PC-3 (cell line): ENCODE data around the gene CCDC85B. TPM values are rescaled to one million over a fixed set of nuclear protein-coding genes. Genes with fewer than 3 reads are reported as not detected.

ENCODE experiments used
- ATAC-seq: fragments of 200-7000 bp; cut with Tn5 transposase; 2 replicates; pipeline ENCODE4 v1.9.1; 2020; ENCODE audit warnings: mild to moderate bottlenecking, moderate library complexity
- BruUV-seq: library from RNA; stranded (reverse); fragments of 400-500 nt; replicated peaks from 2 replicates; lab custom pipeline; 2021; lab: Mats Ljungman, UMichigan
- CTCF ChIA-PET: fragments of 300-600 bp; sonication (Branson Sonifier 250); formaldehyde crosslinking; loops from one replicate; lab custom pipeline; 2022; ENCODE audit warnings: antibody characterized with exemption; lab: Charles Lee
- POLR2A ChIA-PET: fragments of 300-600 bp; sonication (Branson Sonifier 250); formaldehyde crosslinking; loops from one replicate; lab custom pipeline; 2022; ENCODE audit warnings: antibody characterized with exemption; ENCODE audit not compliant: unreplicated experiment; lab: Charles Lee
- DNase-seq: peaks from one replicate; pipeline ENCODE4 v3.0.0-alpha.2; 2015
- H2AFZ ChIP-seq: fragments of 300-600 bp; sonication (generic); 2 replicates; pipeline ENCODE4 v1.6.0; 2016; ENCODE audit warnings: antibody characterized with exemption, low read length
- H3F3A ChIP-seq: fragments of 300-600 bp; sonication (generic); one replicate; pipeline ENCODE4 v1.6.0; 2017; ENCODE audit warnings: antibody characterized with exemption, low read length, control low read depth, mild to moderate bottlenecking; ENCODE audit not compliant: unreplicated experiment
- H3K27ac ChIP-seq: fragments of 300-600 bp; sonication (generic); 2 replicates; pipeline ENCODE4 v1.5.1; 2016; ENCODE audit warnings: mild to moderate bottlenecking, low read length
- H3K27me3 ChIP-seq: fragments of 300-600 bp; sonication (generic); 2 replicates; pipeline ENCODE4 v1.6.1; 2016; ENCODE audit warnings: low read length, mixed read lengths
- H3K36me3 ChIP-seq: fragments of 300-600 bp; sonication (generic); 2 replicates; pipeline ENCODE4 v1.6.1; 2016; ENCODE audit warnings: low read depth, mixed run types, low read length, mixed read lengths
- H3K4me1 ChIP-seq: fragments of 300-600 bp; sonication (generic); 2 replicates; pipeline ENCODE4 v1.5.1; 2016; ENCODE audit warnings: low read length; ENCODE audit not compliant: insufficient read depth
- H3K4me2 ChIP-seq: fragments of 300-600 bp; sonication (generic); 2 replicates; pipeline ENCODE4 v1.6.0; 2016; ENCODE audit warnings: low read length
- H3K4me3 ChIP-seq: fragments of 300-600 bp; sonication (generic); 2 replicates; pipeline ENCODE4 v1.5.1; 2016; ENCODE audit warnings: mild to moderate bottlenecking, low read length, mixed read lengths
- H3K79me2 ChIP-seq: fragments of 300-600 bp; sonication (generic); 2 replicates; pipeline ENCODE4 v1.6.1; 2017; ENCODE audit warnings: low read length, mixed read lengths
- H3K9ac ChIP-seq: fragments of 300-600 bp; sonication (generic); 2 replicates; pipeline ENCODE4 v1.6.0; 2016; ENCODE audit warnings: mild to moderate bottlenecking, low read length
- H3K9me2 ChIP-seq: fragments of 300-600 bp; sonication (generic); replicated peaks from 2 replicates; pipeline ENCODE4 v1.6.1; 2016; ENCODE audit warnings: mixed run types, low read length, mixed read lengths
- H3K9me3 ChIP-seq: fragments of 300-600 bp; sonication (generic); 2 replicates; pipeline ENCODE4 v1.6.1; 2016; ENCODE audit warnings: low read length, mixed read lengths
- H4K20me1 ChIP-seq: fragments of 300-600 bp; sonication (generic); 2 replicates; pipeline ENCODE4 v1.6.1; 2016; ENCODE audit warnings: low read length, mixed read lengths
- CTCF ChIP-seq: fragments of 300-600 bp; sonication (generic); conservative IDR thresholded peaks from 2 replicates; pipeline ENCODE4 v1.5.1; 2017; ENCODE audit warnings: antibody characterized with exemption, low read depth, mild to moderate bottlenecking, low read length
- EZH2 ChIP-seq: fragments of 300-600 bp; sonication (generic); IDR thresholded peaks from one replicate; pipeline ENCODE4 v1.6.1; 2017; ENCODE audit warnings: antibody characterized with exemption, mild to moderate bottlenecking, low read length; ENCODE audit not compliant: unreplicated experiment
- EZH2phosphoT487 ChIP-seq: fragments of 300-600 bp; sonication (generic); IDR thresholded peaks from 2 replicates; pipeline ENCODE4 v1.6.1; 2018; ENCODE audit warnings: mild to moderate bottlenecking, antibody characterized with exemption, low read length, borderline replicate concordance
- intact Hi-C: fragments of 100-400 bp; cut with micrococcal nuclease; formaldehyde crosslinking; loops from 2 replicates; pipeline ENCODE4 v1.9.0; 2023
- total RNA-seq: library from RNA; depleted of rRNA; stranded (reverse); fragments of >200 nt; gene quantifications from 2 replicates; pipeline ENCODE4 v1.2.3, GENCODE V29; 2014

CCDC85B gene
- total RNA-seq, 1 experiment from 2014 or later = 207 TPM

DNA sequence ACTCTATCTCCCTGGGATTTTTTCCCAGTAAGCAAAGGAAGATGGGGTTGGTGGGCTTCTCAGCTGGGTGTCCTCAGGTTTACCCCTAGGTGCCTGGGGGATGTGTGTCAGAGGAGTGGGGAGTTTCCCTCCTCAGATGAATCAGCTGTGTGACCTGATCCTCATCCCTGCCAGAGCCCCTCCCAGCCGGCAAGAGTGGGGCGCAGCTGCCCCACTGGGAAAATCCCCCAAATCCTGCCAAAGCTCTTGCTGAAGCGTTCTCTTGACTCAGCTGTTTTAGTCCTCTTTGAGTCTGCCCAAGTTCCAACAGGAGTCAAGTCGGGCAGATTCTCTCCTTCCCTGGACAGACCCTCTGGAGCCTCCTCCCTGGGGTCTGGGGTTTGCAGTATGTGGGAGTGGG is 22.4 kb downstream of the CCDC85B start:
- POLR2A ChIA-PET = interaction anchor here (0.6 to 2.5 kb wide), 4 partner anchors 12 to 24 kb away, joined by 3 to 31 read pairs (median 18); partner anchors contain the start of genes CCDC85B and FOSL1
- Histone ChIP-seq H3K79me2 (peaks cover 73% of the 10 kb centered on the region), H3K4me3 (peak overlapping the region; percentile 0; the same call in 1 of the 2 replicates), H3K4me1 (peaks cover 90% of the 10 kb centered on the region), H3K36me3 (no peaks in the 10 kb centered on the region), H3K9ac (peak overlapping the region; percentile 78), H3K27ac (peak overlapping the region; percentile 93), H3K9me3 (no peaks in the 10 kb centered on the region), H3K4me2 (peak overlapping the region; percentile 50), H3K27me3 (no peaks in the 10 kb centered on the region), H3F3A (peaks cover 5% of the 10 kb centered on the region), H2AFZ (no peak overlapping the region), H4K20me1 (no peaks in the 10 kb centered on the region), H3K9me2 (no peaks in the 10 kb centered on the region)
- TSS peak; percentile 15 for BruUV-seq
- no peak for TF ChIP-seq CTCF
- no peak for TF ChIP-seq EZH2phosphoT487
- TF ChIP-seq EZH2 = no peak
- DNase-seq (peak; percentile 89), ATAC-seq (0 out of 2 replicates have a peak, but pooled peaks have one; percentile 0)
- intact Hi-C loops = loop anchor here (2.0 kb wide), 1 partner anchor 16 kb away; no protein-coding TSS in a partner anchor
- CTCF ChIA-PET = interaction anchor here (0.6 to 1.4 kb wide), 3 partner anchors 22 to 53 kb away, joined by 3 to 4 read pairs (median 3); no protein-coding TSS in a partner anchor

- Histone ChIP-seq H3K27me3 (no peaks in the 10 kb centered on the region), H3K9ac (peak overlapping the region; percentile 92), H2AFZ (no peak overlapping the region), H3K9me3 (no peaks in the 10 kb centered on the region), H3K36me3 (no peaks in the 10 kb centered on the region), H3F3A (peaks cover 5% of the 10 kb centered on the region), H3K27ac (peak overlapping the region; percentile 93), H3K9me2 (no peaks in the 10 kb centered on the region), H3K4me3 (no peak overlapping the region), H3K4me1 (peaks cover 75% of the 10 kb centered on the region), H3K79me2 (peaks cover 72% of the 10 kb centered on the region), H3K4me2 (peak overlapping the region; percentile 40), H4K20me1 (no peaks in the 10 kb centered on the region)
- TF ChIP-seq EZH2phosphoT487 (no peak), EZH2 (no peak)
- POLR2A ChIA-PET = interaction anchor here (0.5 to 1.7 kb wide), 8 partner anchors 12 to 1670 kb away, joined by 3 to 35 read pairs (median 8); partner anchors contain the start of genes CCDC85B, FIBP and FOSL1
- DNase-seq = no peak
- intact Hi-C loops = no loop called here
- BruUV-seq = no TSS peak
- CTCF ChIA-PET = interaction anchor here (1.1 to 1.3 kb wide), 2 partner anchors 15 to 27 kb away, joined by 3 to 16 read pairs; partner anchors contain the start of genes FIBP and FOSL1
- ATAC-seq = no peak; the same call in 1 of the 2 replicates
Measured at GRCh38 chr11:65915101-65915820, 24.8 kb downstream of the CCDC85B start.

DNA sequence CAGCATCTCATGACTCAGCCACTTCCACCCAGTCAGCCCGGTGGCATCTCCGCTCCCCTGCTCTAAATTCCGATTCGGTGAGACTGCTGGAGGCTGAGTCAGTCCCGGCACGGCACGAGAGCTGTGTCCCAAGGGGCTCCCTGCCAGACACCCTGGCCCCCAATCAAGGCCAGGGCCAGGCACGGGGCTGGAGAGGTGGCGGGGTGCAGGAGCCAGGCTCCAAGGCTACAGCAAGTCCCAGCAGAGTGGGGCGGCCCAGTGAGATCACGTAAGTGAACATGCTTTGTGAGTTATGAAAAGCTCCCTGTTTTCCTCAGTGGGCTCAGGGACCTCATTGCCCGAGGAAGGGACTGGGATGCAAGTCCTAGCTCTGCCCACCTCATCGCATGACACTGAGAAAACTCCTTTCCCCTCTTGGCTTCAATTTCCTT is 25.4 kb downstream of the CCDC85B start:
- Histone ChIP-seq H3K36me3 (no peaks in the 10 kb centered on the region), H3K9ac (peak overlapping the region; percentile 92), H3K27me3 (no peaks in the 10 kb centered on the region), H3K4me2 (peak overlapping the region; percentile 86), H2AFZ (no peak overlapping the region), H3K9me3 (no peaks in the 10 kb centered on the region), H3K4me1 (peaks cover 72% of the 10 kb centered on the region), H3K9me2 (no peaks in the 10 kb centered on the region), H3K27ac (peak overlapping the region; percentile 93), H3K4me3 (peak overlapping the region; percentile 76; the same call in 1 of the 2 replicates), H4K20me1 (0 out of 2 replicates have a peak, but pooled peaks cover 3% of the 10 kb centered on the region), H3K79me2 (peaks cover 73% of the 10 kb centered on the region), H3F3A (peaks cover 5% of the 10 kb centered on the region)
- TF ChIP-seq EZH2 = no peak
- TF ChIP-seq EZH2phosphoT487 = no peak
- no peak for TF ChIP-seq CTCF
- no TSS peak for BruUV-seq
- CTCF ChIA-PET = interaction anchor here (1.1 to 1.3 kb wide), 2 partner anchors 16 to 28 kb away, joined by 3 to 16 read pairs; partner anchors contain the start of genes FIBP and FOSL1
- intact Hi-C loops = no loop called here
- DNase-seq (peak; percentile 99), ATAC-seq (peak; percentile 41)
- POLR2A ChIA-PET = interaction anchor here (0.5 to 1.7 kb wide), 8 partner anchors 13 to 1671 kb away, joined by 3 to 35 read pairs (median 8); partner anchors contain the start of genes CCDC85B, FIBP and FOSL1
